Measurements from ENCODE around the gene CYP2A13. TPM values are rescaled to one million over a fixed set of nuclear protein-coding genes. Genes with fewer than 3 reads are reported as not detected.
"Not testable (repeated sequence)": the region's sequence is repeated elsewhere in the genome, so short reads cannot be mapped to it uniquely, and the experiment has no call there.

Gene CYP2A13
- total RNA-seq = not detected
- long read RNA-seq = 0 reads

DNA sequence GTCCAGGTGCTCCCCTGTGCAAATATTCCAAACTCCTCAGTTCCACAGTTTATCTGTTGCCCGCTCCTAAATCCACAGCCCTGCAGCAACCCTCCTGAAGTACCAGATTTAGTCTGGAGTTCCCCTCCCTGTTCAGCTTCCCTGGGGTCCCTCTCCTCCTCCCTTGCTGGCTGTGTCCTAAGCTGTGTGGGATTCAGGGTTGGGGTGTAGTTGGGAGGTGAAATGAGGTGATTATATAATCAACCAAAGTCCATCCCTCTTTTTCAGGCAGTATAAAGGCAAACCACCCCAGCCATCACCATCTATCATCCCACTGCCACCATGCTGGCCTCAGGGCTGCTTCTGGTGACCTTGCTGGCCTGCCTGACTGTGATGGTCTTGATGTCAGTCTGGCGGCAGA lies at the start of gene CYP2A13:
Gene CYP2A13 (plus strand): TSS at position 301 of the 400 bp plus-strand sequence. CDS start 21 bp downstream, at position 322.
- no peak for DNase-seq
- no peak for ATAC-seq (ENCODE audit: poor library complexity)
- intact Hi-C loops (cut with DNase I) = no loop called here

- ATAC-seq (ENCODE audit: poor library complexity) (no peak), DNase-seq (no peak)
- intact Hi-C loops (cut with DNase I) = no loop called here
Observed at GRCh38 chr19:41039806-41040205, 48.4 kb upstream of the CYP2A13 start.

DNA sequence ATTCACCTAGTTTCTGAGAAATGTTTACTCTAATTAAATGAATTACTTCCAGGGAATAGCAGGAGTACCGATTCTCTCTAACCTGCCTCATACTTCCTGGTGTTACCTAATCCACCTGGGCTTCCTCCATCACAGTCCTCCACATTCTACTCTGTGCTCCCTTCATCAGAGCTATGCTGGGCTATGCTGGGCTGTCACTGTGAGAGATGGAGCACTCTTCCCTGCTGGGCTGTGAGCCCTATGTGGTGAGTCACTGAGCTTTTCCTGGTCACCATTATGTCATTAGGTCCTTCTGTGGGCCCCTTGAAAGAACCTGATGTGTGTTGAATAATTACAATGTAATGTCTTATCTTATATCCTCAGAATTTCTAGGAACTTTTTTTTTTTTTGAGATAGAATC lies 43.2 kb upstream of the CYP2A13 start:
- ATAC-seq (ENCODE audit: poor library complexity); intact Hi-C loops (cut with DNase I); DNase-seq: not testable (repeated sequence)

DNA sequence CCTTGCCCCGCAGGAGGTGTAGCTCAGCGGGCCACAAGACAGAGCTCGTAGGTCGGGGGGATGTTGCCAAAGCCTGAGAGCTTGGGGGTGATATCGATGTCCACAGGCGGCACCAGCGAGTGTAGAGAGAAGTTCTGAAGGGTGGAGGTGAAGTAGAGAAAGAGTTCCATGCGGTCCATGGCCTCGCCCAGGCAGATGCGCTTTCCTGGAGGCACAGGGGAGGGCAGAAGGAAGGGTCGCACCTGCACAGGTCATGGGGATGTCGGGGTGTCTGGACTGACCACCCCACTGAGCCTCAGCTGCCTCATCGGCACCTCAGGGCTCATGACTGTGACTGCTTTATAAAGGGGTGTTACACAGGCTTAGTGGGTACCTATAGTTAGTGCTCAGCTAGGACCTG lies 37.8 kb upstream of the CYP2A13 start:
- ATAC-seq (ENCODE audit: poor library complexity) (no peak), DNase-seq (no peak)
- intact Hi-C loops (cut with DNase I) = no loop called here

DNA sequence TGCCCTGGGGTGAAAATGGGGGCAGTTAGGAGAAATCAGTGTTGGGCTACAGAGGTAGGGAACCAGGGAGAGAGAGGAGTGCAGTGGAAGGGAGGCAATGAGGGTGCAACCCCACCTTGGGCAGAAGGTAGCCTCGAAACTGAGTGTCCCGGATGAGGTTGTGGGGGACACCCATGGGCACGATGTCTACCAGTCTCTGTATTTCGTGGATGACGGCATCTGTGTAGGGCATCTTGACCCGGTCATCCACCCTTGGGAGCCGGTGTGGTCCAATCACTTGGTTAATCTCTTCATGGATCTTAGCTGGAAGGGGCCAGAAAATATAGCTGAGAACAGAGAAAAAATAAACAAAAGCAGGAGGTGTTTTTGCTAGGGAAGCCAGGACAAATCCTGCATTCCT lies 36.1 kb upstream of the CYP2A13 start:
- intact Hi-C loops (cut with DNase I); ATAC-seq (ENCODE audit: poor library complexity): not testable (repeated sequence)

GRCh38 chr19:41053331-41053730 lies 34.9 kb upstream of the CYP2A13 start:
- ATAC-seq (ENCODE audit: poor library complexity); DNase-seq; intact Hi-C loops (cut with DNase I): not testable (repeated sequence)

More for the DNA sequence above, 36.1 kb upstream of the CYP2A13 start:
- not testable (repeated sequence) for DNase-seq

GRCh38 chr19:41064974-41065569 lies 23.2 kb upstream of the CYP2A13 start:
- intact Hi-C loops (cut with DNase I) = no loop called here
- ATAC-seq (ENCODE audit: poor library complexity) = no peak
- no peak for DNase-seq

- intact Hi-C loops (cut with DNase I) = no loop called here
- DNase-seq (no peak), ATAC-seq (ENCODE audit: poor library complexity) (no peak)
Observed at GRCh38 chr19:41076286-41076685, 12.0 kb upstream of the CYP2A13 start.

GRCh38 chr19:41083516-41083915 lies 4.7 kb upstream of the CYP2A13 start:
- DNase-seq (no peak), ATAC-seq (ENCODE audit: poor library complexity) (no peak)
- intact Hi-C loops (cut with DNase I) = no loop called here

DNA sequence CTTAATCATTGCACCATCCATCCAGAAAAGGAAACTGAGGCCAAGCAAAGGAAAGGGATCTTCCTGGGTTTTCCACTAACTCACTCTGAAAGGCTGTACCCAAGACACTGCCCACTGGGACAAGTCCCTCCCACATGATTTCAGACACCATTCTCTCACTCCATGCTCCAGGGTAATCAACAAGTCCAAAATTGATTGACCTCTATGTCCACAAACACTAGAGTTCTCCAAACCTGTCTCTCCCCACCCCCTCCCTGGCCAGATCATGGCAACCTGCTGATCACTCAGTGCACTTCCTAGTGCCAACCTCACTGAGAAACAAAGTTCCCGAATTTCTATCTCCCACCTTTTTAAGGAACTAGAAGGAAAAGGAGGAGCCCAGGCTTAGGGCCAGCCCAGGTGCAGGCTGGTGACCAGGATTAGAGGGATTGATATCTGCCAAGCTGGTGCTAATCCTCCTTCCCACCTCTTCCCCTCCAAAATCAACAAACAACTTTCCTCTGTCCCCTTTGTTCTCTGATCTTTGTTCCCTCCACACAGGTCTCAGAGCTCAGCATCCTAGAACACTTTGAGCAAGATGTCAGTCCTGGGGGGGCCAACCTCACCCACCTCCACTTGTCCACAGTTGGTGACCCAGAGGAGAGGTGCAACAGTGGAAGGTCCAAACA lies 2.4 kb upstream of the CYP2A13 start:
- ATAC-seq (ENCODE audit: poor library complexity) (no peak), DNase-seq (no peak)
- intact Hi-C loops (cut with DNase I) = no loop called here

GRCh38 chr19:41089959-41090358 lies 1.7 kb downstream of the CYP2A13 start:
- intact Hi-C loops (cut with DNase I) = no loop called here
- DNase-seq = no peak

GRCh38 chr19:41095703-41096102 lies 7.5 kb downstream of the CYP2A13 start:
- intact Hi-C loops (cut with DNase I) = no loop called here
- no peak for ATAC-seq (ENCODE audit: poor library complexity)
- no peak for DNase-seq

More at GRCh38 chr19:41089959-41090358, 1.7 kb downstream of the CYP2A13 start:
- no peak for ATAC-seq (ENCODE audit: poor library complexity)

DNA sequence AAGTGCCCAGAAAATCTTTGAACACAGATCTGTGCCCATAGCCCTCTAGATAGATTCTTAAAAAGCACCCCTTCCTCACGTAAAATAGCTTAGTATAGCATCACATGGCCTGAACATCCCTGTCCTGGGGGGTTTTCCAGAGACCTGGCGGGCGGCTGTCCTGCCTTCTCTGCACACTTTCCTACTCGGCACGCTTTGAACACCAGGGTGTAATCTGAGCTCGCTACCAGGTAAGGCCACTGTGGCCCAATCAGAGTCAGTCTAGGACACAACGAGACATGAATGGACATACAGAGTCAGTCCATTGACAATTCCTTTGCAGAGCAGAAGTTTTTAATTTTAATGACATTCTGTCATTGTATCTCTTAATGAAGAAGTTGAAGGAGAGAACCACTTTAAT lies 8.1 kb downstream of the CYP2A13 start:
- intact Hi-C loops (cut with DNase I) = no loop called here

DNA sequence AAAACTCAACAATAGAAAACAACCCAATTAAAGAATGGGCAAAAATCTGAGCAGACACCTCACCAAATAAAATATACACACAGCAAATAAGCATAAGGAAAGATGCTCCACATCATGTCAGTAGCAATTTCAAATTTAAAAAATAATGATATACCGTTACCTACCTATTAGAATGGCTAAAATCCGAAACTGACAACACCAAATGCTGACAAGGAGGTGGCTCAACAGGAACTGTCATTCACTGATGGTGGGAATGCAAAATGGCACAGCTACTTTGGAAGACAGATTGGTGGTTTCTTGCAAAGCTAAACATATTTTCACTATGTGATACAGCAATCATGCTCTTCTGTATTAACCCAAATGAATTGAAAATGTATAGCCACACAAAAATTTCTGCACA lies 9.1 kb downstream of the CYP2A13 start:
- no peak for ATAC-seq (ENCODE audit: poor library complexity)
- intact Hi-C loops (cut with DNase I) = no loop called here
- DNase-seq = no peak

More for the DNA sequence above, 8.1 kb downstream of the CYP2A13 start:
- DNase-seq (no peak), ATAC-seq (ENCODE audit: poor library complexity) (no peak)

GRCh38 chr19:41098762-41099161 lies 10.5 kb downstream of the CYP2A13 start:
- no peak for ATAC-seq (ENCODE audit: poor library complexity)
- no peak for DNase-seq
- intact Hi-C loops (cut with DNase I) = no loop called here

- DNase-seq; ATAC-seq (ENCODE audit: poor library complexity); intact Hi-C loops (cut with DNase I): not testable (repeated sequence)
Observed at GRCh38 chr19:41102210-41102609, 14.0 kb downstream of the CYP2A13 start.

GRCh38 chr19:41106177-41106576 lies 17.9 kb downstream of the CYP2A13 start:
- ATAC-seq (ENCODE audit: poor library complexity) (no peak), DNase-seq (no peak)
- intact Hi-C loops (cut with DNase I) = no loop called here

DNA sequence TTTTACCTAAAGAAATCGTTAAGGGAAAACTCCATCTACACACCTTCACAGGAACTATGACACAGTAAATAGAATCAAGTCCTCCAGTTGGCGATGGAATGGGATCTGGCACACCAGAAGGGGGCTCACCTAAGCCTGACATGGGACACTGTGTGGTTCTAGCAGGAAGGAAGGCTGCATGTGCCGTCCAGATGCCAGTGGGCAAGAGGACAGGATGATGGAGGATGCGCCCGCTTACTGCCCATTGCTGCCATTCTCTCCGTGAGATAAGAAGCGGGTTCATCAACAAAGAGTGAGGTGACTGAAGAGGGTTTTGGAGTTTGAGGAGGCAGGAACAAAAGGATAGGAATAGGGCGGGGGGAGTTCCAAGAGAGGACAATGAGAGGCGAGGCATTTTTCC lies 23.0 kb downstream of the CYP2A13 start:
- ATAC-seq (ENCODE audit: poor library complexity) (no peak), DNase-seq (no peak)
- intact Hi-C loops (cut with DNase I) = no loop called here

DNA sequence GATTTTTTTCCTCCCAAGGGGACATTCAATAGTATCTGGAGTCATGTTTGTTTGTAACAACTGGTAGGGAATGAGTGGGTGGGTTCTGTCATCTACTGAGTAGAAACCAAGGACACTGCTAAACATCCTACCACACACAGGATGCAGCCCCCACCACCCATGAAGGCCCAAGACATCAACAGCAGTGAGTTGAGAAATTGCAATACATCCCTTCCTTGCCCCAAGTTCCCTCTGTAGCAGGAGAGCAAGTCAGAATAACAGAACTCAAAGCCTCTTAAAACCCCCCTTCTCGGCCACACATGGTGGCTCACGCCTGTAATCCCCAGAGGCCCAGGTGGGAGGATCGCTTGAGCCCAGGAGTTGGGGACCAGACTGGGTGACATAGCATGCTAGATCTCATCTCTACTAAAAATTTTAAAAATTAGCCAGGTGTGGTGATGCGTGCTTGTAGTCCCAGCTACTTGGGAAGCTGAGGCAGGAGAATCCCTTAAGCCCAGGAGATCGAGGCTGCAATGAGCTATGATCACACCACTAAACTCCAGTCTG lies 23.6 kb downstream of the CYP2A13 start:
- intact Hi-C loops (cut with DNase I) = no loop called here
- no peak for DNase-seq
- ATAC-seq (ENCODE audit: poor library complexity) = no peak

DNA sequence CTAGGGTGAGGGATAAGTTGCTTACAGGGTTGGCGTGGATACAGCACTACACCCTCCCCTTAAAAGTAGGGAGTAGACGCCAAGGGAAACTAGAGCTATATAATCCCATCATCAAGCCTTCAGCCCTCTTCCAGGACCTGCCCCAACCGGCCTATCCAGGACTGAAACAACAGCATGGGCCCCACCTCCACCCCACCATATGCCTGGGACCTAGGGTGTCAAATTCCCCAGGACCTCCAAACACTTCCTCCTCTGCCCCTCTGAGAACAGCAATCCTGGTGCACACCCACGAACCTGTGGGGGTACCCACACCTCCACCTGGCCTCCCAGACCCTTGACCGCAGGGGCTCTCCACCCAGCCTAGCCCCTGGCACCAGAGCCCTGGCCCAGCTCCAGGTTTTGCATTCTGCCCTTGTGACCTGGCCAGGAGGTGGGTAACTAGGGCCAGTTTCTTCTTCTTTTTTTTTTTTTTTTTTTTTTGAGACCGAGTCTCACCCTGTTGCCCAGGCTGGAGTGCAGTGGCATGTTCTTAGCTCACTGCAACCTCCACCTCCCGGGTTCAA lies 24.6 kb downstream of the CYP2A13 start:
- no peak for ATAC-seq (ENCODE audit: poor library complexity)
- DNase-seq = no peak
- intact Hi-C loops (cut with DNase I) = no loop called here

Measured in Right ventricle myocardium superior (tissue), 1 donor.